Measurements from ENCODE around the gene RBPJL. TPM values are rescaled to one million over a fixed set of nuclear protein-coding genes. Genes with fewer than 3 reads are reported as not detected.

Gene RBPJL
- total RNA-seq, 4 donors from 2014 or later = not detected

GRCh38 chr20:45288860-45289259, 17.8 kb upstream of the RBPJL start:
- Histone ChIP-seq H3K4me1 (peaks cover 0 to 8% of the 10 kb centered on the region in 2 donors), H3K27ac (no peak overlapping the region), H3K9me3 (no peaks in the 10 kb centered on the region), H3K4me3 (no peak overlapping the region), H3K27me3 (no peaks in the 10 kb centered on the region), H3K36me3 (no peaks in the 10 kb centered on the region)
- DNase-seq = no peak
- TF ChIP-seq CTCF (IDR thresholded peaks at IDR 0.05) (no peak), POLR2A (IDR thresholded peaks at IDR 0.05) (no peak)
- intact Hi-C loops (cut with DNase I; ENCODE audit: low total_unique reads) = no loop called here

GRCh38 chr20:45289942-45290676, 16.5 kb upstream of the RBPJL start:
- Histone ChIP-seq H3K4me3 (no peak overlapping the region), H3K27me3 (no peaks in the 10 kb centered on the region), H3K36me3 (no peaks in the 10 kb centered on the region), H3K4me1 (peaks cover 0 to 9% of the 10 kb centered on the region in 2 donors), H3K27ac (no peak overlapping the region), H3K9me3 (no peaks in the 10 kb centered on the region)
- TF ChIP-seq POLR2A (IDR thresholded peaks at IDR 0.05) (no peak), CTCF (IDR thresholded peaks at IDR 0.05) (no peak)
- intact Hi-C loops (cut with DNase I; ENCODE audit: low total_unique reads) = no loop called here
- DNase-seq = no peak

- intact Hi-C loops (cut with DNase I; ENCODE audit: low total_unique reads) = no loop called here
- Histone ChIP-seq H3K4me1 (peaks cover 0 to 9% of the 10 kb centered on the region in 2 donors), H3K27me3 (no peaks in the 10 kb centered on the region), H3K27ac (no peak overlapping the region), H3K4me3 (no peak overlapping the region), H3K36me3 (no peaks in the 10 kb centered on the region), H3K9me3 (no peaks in the 10 kb centered on the region)
- TF ChIP-seq POLR2A (IDR thresholded peaks at IDR 0.05) (no peak), CTCF (IDR thresholded peaks at IDR 0.05) (peak; percentile 61 to 69 (median 62))
- peak; percentile 47 to 51 for DNase-seq
These were observed 15.8 kb upstream of the RBPJL start for GRCh38 chr20:45290677-45291355.

GRCh38 chr20:45291526-45291925, 15.1 kb upstream of the RBPJL start:
- intact Hi-C loops (cut with DNase I; ENCODE audit: low total_unique reads) = no loop called here
- Histone ChIP-seq H3K27me3 (no peaks in the 10 kb centered on the region), H3K4me1 (peaks cover 0 to 9% of the 10 kb centered on the region in 2 donors), H3K9me3 (no peaks in the 10 kb centered on the region), H3K36me3 (no peaks in the 10 kb centered on the region), H3K27ac (no peak overlapping the region), H3K4me3 (no peak overlapping the region)
- no peak for TF ChIP-seq CTCF (IDR thresholded peaks at IDR 0.05)
- DNase-seq = no peak

- Histone ChIP-seq H3K4me3 (no peak overlapping the region), H3K36me3 (no peaks in the 10 kb centered on the region), H3K27me3 (no peaks in the 10 kb centered on the region), H3K9me3 (no peaks in the 10 kb centered on the region), H3K27ac (no peak overlapping the region), H3K4me1 (peaks cover 0 to 9% of the 10 kb centered on the region in 2 donors)
- DNase-seq = no peak
- no peak for TF ChIP-seq CTCF (IDR thresholded peaks at IDR 0.05)
- TF ChIP-seq POLR2A (IDR thresholded peaks at IDR 0.05) = no peak
- intact Hi-C loops (cut with DNase I; ENCODE audit: low total_unique reads) = no loop called here
These were observed 14.3 kb upstream of the RBPJL start for GRCh38 chr20:45292343-45292742.

All from uterus (tissue), 4 donors.